AG04450 (cell line): ENCODE results near the gene SETD3. TPM values are rescaled to one million over a fixed set of nuclear protein-coding genes. Genes with fewer than 3 reads are reported as not detected.

Source experiments
- CTCF ChIA-PET: fragments of 300-600, 350-600 bp; formaldehyde crosslinking; extraction: SDS; loops from one replicate; lab custom pipeline; 2022; ENCODE audit warnings: antibody characterized with exemption, inconsistent platforms; lab: Charles Lee
- POLR2A ChIA-PET: fragments of 350-600 bp; formaldehyde crosslinking; extraction: SDS; loops from one replicate; lab custom pipeline; 2021; ENCODE audit warnings: antibody characterized with exemption, inconsistent platforms; lab: Yijun Ruan, JAX
- DNase-seq: peaks from one replicate; pipeline ENCODE4 v3.0.0-alpha.2; 2011; ENCODE audit warnings: low read depth, low spot score
- H3K27ac ChIP-seq: one replicate; pipeline ENCODE4 v1.5.1; 2012; ENCODE audit warnings: low read depth, low read length, control low read depth
- H3K27me3 ChIP-seq: one replicate; pipeline ENCODE4 v1.6.0; 2012; ENCODE audit warnings: low read length; ENCODE audit not compliant: control insufficient read depth, insufficient read depth
- H3K4me3 ChIP-seq: 2 replicates; pipeline ENCODE4 v1.5.1; 2011; ENCODE audit warnings: mild to moderate bottlenecking, low read depth, low read length, control low read depth
- H3K9me3 ChIP-seq: 2 replicates; pipeline ENCODE4 v1.5.1; 2012; ENCODE audit warnings: low read length; ENCODE audit not compliant: control insufficient read depth, insufficient read depth
- CTCF ChIP-seq: IDR thresholded peaks from 2 replicates; pipeline ENCODE4 v1.5.1; 2011; ENCODE audit warnings: low read depth, low read length, control low read depth, inconsistent platforms
- polyA plus RNA-seq: library from polyadenylated mRNA; depleted of rRNA; stranded (reverse); fragments of >200 nt; gene quantifications from 2 replicates; pipeline ENCODE4 v1.2.3, GENCODE V29; 2011

Gene SETD3
- polyA plus RNA-seq, 1 experiment: 25.0 TPM

- peak; percentile 28 for TF ChIP-seq CTCF
- Histone ChIP-seq H3K4me3 (no peak overlapping the region), H3K9me3 (no peaks in the 10 kb centered on the region), H3K27ac (no peak overlapping the region), H3K27me3 (no peaks in the 10 kb centered on the region)
- ChIA-PET POLR2A (interaction anchor here (0.7 kb wide), 1 partner anchor 40 kb away, joined by 3 read pairs; the partner anchor contains the start of genes CCNK and SETD3), CTCF (interaction anchor here (1.2 kb wide), 1 partner anchor 49 kb away, joined by 3 read pairs; no protein-coding TSS in a partner anchor)
- no peak for DNase-seq
These were observed 39.3 kb downstream of the SETD3 start for GRCh38 chr14:99441157-99441870.

- Histone ChIP-seq H3K27me3 (no peaks in the 10 kb centered on the region), H3K27ac (no peak overlapping the region), H3K4me3 (no peak overlapping the region), H3K9me3 (no peaks in the 10 kb centered on the region)
- DNase-seq: no peak
- TF ChIP-seq CTCF: no peak
- ChIA-PET POLR2A (no interaction called here), CTCF (interaction anchor here (1.2 to 1.3 kb wide), 2 partner anchors 25 to 48 kb away, joined by 3 to 4 read pairs; no protein-coding TSS in a partner anchor)
These were observed 40.4 kb downstream of the SETD3 start for GRCh38 chr14:99440278-99440677.

- CTCF ChIA-PET: interaction anchor here (1.2 to 1.6 kb wide), 2 partner anchors 22 to 44 kb away, joined by 4 to 7 read pairs; no protein-coding TSS in a partner anchor
- POLR2A ChIA-PET: no interaction called here
- H3K27ac ChIP-seq: no peak overlapping the region
- no peak for DNase-seq
- H3K27me3 ChIP-seq: no peaks in the 10 kb centered on the region
- TF ChIP-seq CTCF: no peak
- H3K9me3 ChIP-seq: no peaks in the 10 kb centered on the region
- H3K4me3 ChIP-seq: no peak overlapping the region
These were observed 43.0 kb downstream of the SETD3 start for GRCh38 chr14:99437706-99438105.

- Histone ChIP-seq H3K27me3 (no peaks in the 10 kb centered on the region), H3K27ac (no peak overlapping the region), H3K9me3 (no peaks in the 10 kb centered on the region), H3K4me3 (no peak overlapping the region)
- DNase-seq: no peak
- ChIA-PET CTCF (interaction anchor here (1.1 to 4.3 kb wide), 4 partner anchors 20 to 47 kb away, joined by 3 to 30 read pairs (median 7); no protein-coding TSS in a partner anchor), POLR2A (no interaction called here)
- no peak for TF ChIP-seq CTCF
These were observed 44.1 kb downstream of the SETD3 start for GRCh38 chr14:99436247-99437180.
